HepG2 (cell line): ENCODE measurements around the gene IGSF8. TPM values are rescaled to one million over a fixed set of nuclear protein-coding genes. Genes with fewer than 3 reads are reported as not detected.

Source experiments
- ATAC-seq: fragments of 200-7000 bp; cut with Tn5 transposase; 3 replicates; pipeline ENCODE4 v1.9.1; 2020; ENCODE audit warnings: mild to moderate bottlenecking, moderate library complexity
- BruUV-seq: library from RNA; stranded (reverse); fragments of 400-500 nt; replicated peaks from 2 replicates; lab custom pipeline; 2021; lab: Mats Ljungman, UMichigan
- CTCF ChIA-PET: fragments of 300-600 bp; formaldehyde crosslinking; extraction: SDS; loops from one replicate; lab custom pipeline; 2021; ENCODE audit warnings: low total read pairs, inconsistent platforms, low intra/inter-chr PET ratio; lab: Yijun Ruan, JAX
- POLR2A ChIA-PET: fragments of 350-600 bp; sonication (Branson Sonifier 250); formaldehyde crosslinking; loops from one replicate; lab custom pipeline; 2020; ENCODE audit warnings: antibody characterized with exemption, inconsistent platforms; lab: Yijun Ruan, JAX
- DNase-seq: peaks from one replicate; pipeline ENCODE4 v3.0.0-alpha.2; 2015; ENCODE audit warnings: low spot score
- FAIRE-seq: peaks from 3 replicates; lab custom pipeline; 2011; peaks lifted over from hg19 to GRCh38; lab: Jason Lieb, UNC
- H2AFZ ChIP-seq: one replicate; pipeline ENCODE4 v1.6.1; 2011; ENCODE audit warnings: low read length, inconsistent platforms
- H3K27ac ChIP-seq: fragments of 300-600 bp; 3 replicates; pipeline ENCODE4 v1.8.0; 2011; ENCODE audit warnings: mixed run types, mild to moderate bottlenecking, mixed read lengths, low read length, inconsistent platforms; ENCODE audit not compliant: insufficient read depth; ENCODE audit errors: extremely low read length
- H3K27me3 ChIP-seq, 2 experiments: fragments of 200-600 bp in 1 of 2; 2 replicates in 1 of 2; 3 replicates in 1 of 2; pipeline versions ENCODE4 v1.6.0 to v1.8.0; 2011; ENCODE audit warnings: low read length in 2 of 2, mild to moderate bottlenecking in 2 of 2, moderate library complexity in 2 of 2, inconsistent platforms in 1 of 2; ENCODE audit not compliant: insufficient read depth in 2 of 2, control insufficient read depth in 1 of 2
- H3K36me3 ChIP-seq, 2 experiments: fragments of 200-600 bp in 1 of 2; replicated peaks in 1 of 2; 2 replicates in 1 of 2; 3 replicates in 1 of 2; pipeline versions ENCODE4 v1.5.1 to v1.8.0; 2011; ENCODE audit warnings: low read length in 2 of 2, inconsistent platforms in 1 of 2; ENCODE audit not compliant: insufficient read depth in 2 of 2, control insufficient read depth in 1 of 2
- H3K4me1 ChIP-seq: 2 replicates; pipeline ENCODE4 v1.5.1; 2012; ENCODE audit warnings: low read length, inconsistent platforms; ENCODE audit not compliant: insufficient read depth
- H3K4me2 ChIP-seq: 2 replicates; pipeline ENCODE4 v1.6.0; 2011; ENCODE audit warnings: low read depth, low read length, inconsistent platforms
- H3K4me3 ChIP-seq, 3 experiments: fragments of 200-600 bp in 1 of 3; sonication (generic), shearing (Covaris generic) in 1 of 3; replicated peaks in 1 of 3; 2 replicates each; pipeline ENCODE4 v1.5.1; 2011 to 2016; ENCODE audit warnings: low read length in 3 of 3, inconsistent platforms in 2 of 3, low read depth in 2 of 3, mild to moderate bottlenecking in 2 of 3, control low read depth in 1 of 3, mixed read lengths in 1 of 3; ENCODE audit not compliant: insufficient read depth in 1 of 3
- H3K79me2 ChIP-seq: one replicate; pipeline ENCODE4 v1.6.1; 2011; ENCODE audit warnings: low read length, inconsistent platforms; ENCODE audit not compliant: insufficient read depth
- H3K9ac ChIP-seq: 2 replicates; pipeline ENCODE4 v1.6.0; 2011; ENCODE audit warnings: mild to moderate bottlenecking, low read depth, low read length, inconsistent platforms; ENCODE audit not compliant: insufficient read depth
- H3K9me3 ChIP-seq: 2 replicates; pipeline ENCODE4 v1.5.1; 2012; ENCODE audit warnings: mild to moderate bottlenecking, low read length
- H4K20me1 ChIP-seq: 2 replicates; pipeline ENCODE4 v1.6.0; 2011; ENCODE audit warnings: inconsistent platforms, mild to moderate bottlenecking, low read length, moderate library complexity; ENCODE audit not compliant: insufficient read depth
- ASH2L ChIP-seq: fragments of 300-600, 200-600 bp; sonication (generic); IDR thresholded peaks from 2 replicates; pipeline ENCODE4 v1.7.0; 2017; ENCODE audit warnings: low read depth, mild to moderate bottlenecking, moderate library complexity, mixed read lengths, low read length; ENCODE audit not compliant: insufficient read length
- GABPB1 ChIP-seq: IDR thresholded peaks from 2 replicates; pipeline ENCODE4 v1.6.1; 2016; ENCODE audit warnings: mild to moderate bottlenecking, missing genetic modification reagents, moderate library complexity, missing compliant biosample characterization
- GLI4 ChIP-seq: sonication (generic); formaldehyde crosslinking; IDR thresholded peaks from 2 replicates; pipeline ENCODE4 v1.5.1; 2020; ENCODE audit warnings: missing genetic modification reagents, mild to moderate bottlenecking, moderate library complexity, borderline replicate concordance
- HNF4A ChIP-seq: sonication (generic); formaldehyde crosslinking; IDR thresholded peaks from 2 replicates; pipeline ENCODE4 v1.4.0; 2020; ENCODE audit warnings: missing genetic modification reagents
- HNRNPH1 ChIP-seq: fragments of 200-400 bp; formaldehyde crosslinking; optimal IDR thresholded peaks from 2 replicates; pipeline ENCODE3; 2017; ENCODE audit warnings: mild to moderate bottlenecking, low read depth, low read length
- HNRNPL ChIP-seq: fragments of 200-400 bp; formaldehyde crosslinking; IDR thresholded peaks from 2 replicates; pipeline ENCODE4 v1.6.1; 2017; ENCODE audit warnings: mild to moderate bottlenecking, low read depth, low read length
- MBNL3 ChIP-seq: fragments of 250-450 bp; sonication (Bioruptor Pico); conservative IDR thresholded peaks from 2 replicates; pipeline ENCODE4 v1.8.0; 2022; ENCODE audit warnings: mild to moderate bottlenecking, inconsistent platforms
- MXI1 ChIP-seq: IDR thresholded peaks from 3 replicates; pipeline ENCODE4 v1.6.1; 2012; ENCODE audit warnings: low read depth, low read length, inconsistent platforms, borderline replicate concordance
- NCOA1 ChIP-seq: sonication (generic); formaldehyde crosslinking; IDR thresholded peaks from 2 replicates; pipeline ENCODE4 v1.9.0; 2021; ENCODE audit warnings: missing genetic modification reagents
- RNF2 ChIP-seq: fragments of 450-650 bp; conservative IDR thresholded peaks from 2 replicates; pipeline ENCODE4 v1.6.1; 2016; ENCODE audit warnings: low read depth
- ZBTB33 ChIP-seq: sonication (generic); formaldehyde crosslinking; IDR thresholded peaks from 2 replicates; pipeline ENCODE4 v1.4.0; 2020; ENCODE audit warnings: missing genetic modification reagents
- ZNF512B ChIP-seq: sonication (generic); formaldehyde crosslinking; IDR thresholded peaks from 2 replicates; pipeline ENCODE4 v1.5.1; 2020; ENCODE audit warnings: missing genetic modification reagents, mild to moderate bottlenecking, borderline replicate concordance
- ZNF687 ChIP-seq: sonication (generic); formaldehyde crosslinking; IDR thresholded peaks from 2 replicates; pipeline ENCODE4 v1.5.1; 2020; ENCODE audit warnings: mild to moderate bottlenecking, missing genetic modification reagents, moderate library complexity
- ZNF709 ChIP-seq: sonication (generic); formaldehyde crosslinking; IDR thresholded peaks from 2 replicates; pipeline ENCODE4 v1.5.0; 2020; ENCODE audit warnings: mild to moderate bottlenecking, missing genetic modification reagents
- WGBS: methylation state at CpG from one replicate; pipeline ENCODE4 v1.1.6; 2017; ENCODE audit warnings: low lambda C conversion rate; 5-methylcytosine and 5-hydroxymethylcytosine counted together
- in situ Hi-C: cut with HindIII; loops from 2 replicates; pipeline ENCODE4 v1.10.0; 2017; ENCODE audit warnings: low pct_unique_long_range_greater_than_20kb; ENCODE audit not compliant: extremely low pct_ligation_motif_present
- intact Hi-C: fragments of 100-400 bp; cut with micrococcal nuclease; formaldehyde crosslinking; loops from one replicate; pipeline ENCODE4 v1.10.0; 2022; ENCODE audit not compliant: unreplicated experiment
- polyA plus RNA-seq, 8 experiments: library from polyadenylated mRNA; depleted of rRNA in 3 of 8; stranded (reverse) in 7 of 8; unstranded in 1 of 8; fragments of >200 nt; fragmentation: Illumina TruSeq in 4 of 8; extraction: Trizol in 4 of 8; gene quantifications; 2 replicates each; pipeline versions ENCODE4 v1.2.1 to v1.2.3, GENCODE V29; 2011 to 2016; ENCODE audit warnings: low read depth in 4 of 8, missing spikeins in 1 of 8, mixed read lengths in 1 of 8; ENCODE audit not compliant: insufficient read depth in 1 of 8
- total RNA-seq, 5 experiments: library from RNA; depleted of rRNA; stranded (reverse); fragments of >200 nt; fragmentation: Illumina TruSeq; extraction: Trizol; gene quantifications; 2 replicates each; pipeline ENCODE4 v1.2.3, GENCODE V29; 2016; ENCODE audit warnings: low read depth in 1 of 5

IGSF8 gene
- total and polyA plus RNA-seq, 2 of the 13 experiments (the other 11 are each of a cell fraction or from before 2014, with no cell fraction given) = 24.0 to 41.0 TPM

- TF ChIP-seq RNF2 = no peak
- TF ChIP-seq ZNF709 (CRISPR knock-in tag) = no peak
- no peak for TF ChIP-seq ZNF512B (CRISPR knock-in tag)
- no peak for TF ChIP-seq MXI1
- TF ChIP-seq HNRNPH1 = no peak
- TF ChIP-seq NCOA1 (CRISPR knock-in tag) = no peak
- TF ChIP-seq, all 625 proteins: peak for 0
Measured at GRCh38 chr1:160094291-160094625, 4.2 kb downstream of the IGSF8 start (continued).

- ATAC-seq (no peak), FAIRE-seq (no peak), DNase-seq (no peak)
- H3K9me3 ChIP-seq = no peaks in the 10 kb centered on the region
- WGBS = 87% methylated on average over 15 of the region's 21 CpGs
- H3K27me3 ChIP-seq = no peaks in the 10 kb centered on the region
- H3K9ac ChIP-seq = no peak overlapping the region
- peaks cover 43% of the 10 kb centered on the region for H3K4me1 ChIP-seq
- intact Hi-C loops = no loop called here
- no TSS peak for BruUV-seq
- peaks cover 10 to 13% of the 10 kb centered on the region in 2 experiments; a peak in 4 of 5 replicates for H3K36me3 ChIP-seq
- no peak overlapping the region for H2AFZ ChIP-seq
- ChIA-PET CTCF (no interaction called here), POLR2A (no interaction called here)
- in situ Hi-C loops = no loop called here
- no peaks in the 10 kb centered on the region for H4K20me1 ChIP-seq
- no peak overlapping the region for H3K4me2 ChIP-seq
- H3K4me3 ChIP-seq = no peak overlapping the region
- H3K79me2 ChIP-seq = peaks cover 18% of the 10 kb centered on the region
- H3K27ac ChIP-seq = no peak overlapping the region
- TF ChIP-seq HNRNPL (peak; percentile 84), ZNF687 (CRISPR knock-in tag) (peak; percentile 39), MBNL3 (CRISPR knock-in tag) (no peak), GABPB1 (0 out of 2 replicates have a peak, but pooled peaks have one; percentile 17), ZBTB33 (CRISPR knock-in tag) (peak; percentile 52; the same call in 1 of the 2 replicates), ASH2L (no peak), HNF4A (CRISPR knock-in tag) (peak; percentile 9; the same call in 1 of the 2 replicates), GLI4 (CRISPR knock-in tag) (no peak)
Measured at GRCh38 chr1:160093624-160094290, 4.7 kb downstream of the IGSF8 start.
